Peyer's patch (tissue), 4 donors: ENCODE measurements around the gene PPP1R3F.

Experiments used
- POLR2A ChIP-seq, 2 donors: fragments of 450-650 bp; IDR thresholded peaks; one replicate each; pipeline ENCODE4 v1.5.1; 2017; ENCODE audit warnings: antibody characterized with exemption in 2 of 2, mild to moderate bottlenecking in 2 of 2, moderate library complexity in 2 of 2
- TF ChIP-seq, protein P1 (sequence below), 6 experiments: fragments of 450-650 bp in 4 of 6; fragments of 200-600 bp in 2 of 6; sonication (generic) in 1 of 6; IDR thresholded peaks; one replicate each; pipeline ENCODE4 v1.5.1; 2017 to 2019; ENCODE audit warnings: antibody characterized with exemption in 6 of 6, mild to moderate bottlenecking in 3 of 6, moderate library complexity in 1 of 6

- TF ChIP-seq, protein P1, sequence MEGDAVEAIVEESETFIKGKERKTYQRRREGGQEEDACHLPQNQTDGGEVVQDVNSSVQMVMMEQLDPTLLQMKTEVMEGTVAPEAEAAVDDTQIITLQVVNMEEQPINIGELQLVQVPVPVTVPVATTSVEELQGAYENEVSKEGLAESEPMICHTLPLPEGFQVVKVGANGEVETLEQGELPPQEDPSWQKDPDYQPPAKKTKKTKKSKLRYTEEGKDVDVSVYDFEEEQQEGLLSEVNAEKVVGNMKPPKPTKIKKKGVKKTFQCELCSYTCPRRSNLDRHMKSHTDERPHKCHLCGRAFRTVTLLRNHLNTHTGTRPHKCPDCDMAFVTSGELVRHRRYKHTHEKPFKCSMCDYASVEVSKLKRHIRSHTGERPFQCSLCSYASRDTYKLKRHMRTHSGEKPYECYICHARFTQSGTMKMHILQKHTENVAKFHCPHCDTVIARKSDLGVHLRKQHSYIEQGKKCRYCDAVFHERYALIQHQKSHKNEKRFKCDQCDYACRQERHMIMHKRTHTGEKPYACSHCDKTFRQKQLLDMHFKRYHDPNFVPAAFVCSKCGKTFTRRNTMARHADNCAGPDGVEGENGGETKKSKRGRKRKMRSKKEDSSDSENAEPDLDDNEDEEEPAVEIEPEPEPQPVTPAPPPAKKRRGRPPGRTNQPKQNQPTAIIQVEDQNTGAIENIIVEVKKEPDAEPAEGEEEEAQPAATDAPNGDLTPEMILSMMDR (IDR thresholded peaks at IDR 0.05), result no peak
- TF ChIP-seq POLR2A (IDR thresholded peaks at IDR 0.05), result no peak
Observed at GRCh38 chrX:49247346-49247745, 22.2 kb upstream of the PPP1R3F start.
